Mucosa of descending colon (tissue), 3 donors: ENCODE data around the gene PSMD2. TPM values are rescaled to one million over a fixed set of nuclear protein-coding genes. Genes with fewer than 3 reads are reported as not detected.

ENCODE experiments used
- ATAC-seq: fragments of 200-7000 bp; cut with Tn5 transposase; one replicate; pipeline ENCODE4 v1.9.1; 2020; ENCODE audit warnings: mild to moderate bottlenecking, moderate library complexity
- DNase-seq, 3 donors: peaks; one replicate each; pipeline ENCODE4 v3.0.0-alpha.2; 2020
- H3K36me3 ChIP-seq: fragments of 200-600 bp; one replicate; pipeline ENCODE4 v1.8.0; 2021; ENCODE audit warnings: low read depth, mild to moderate bottlenecking
- H3K4me1 ChIP-seq: fragments of 200-600 bp; one replicate; pipeline ENCODE4 v1.8.0; 2021; ENCODE audit warnings: low read depth, mild to moderate bottlenecking
- H3K4me3 ChIP-seq: fragments of 200-600 bp; one replicate; pipeline ENCODE4 v1.8.0; 2021; ENCODE audit warnings: mild to moderate bottlenecking
- H3K9me3 ChIP-seq: fragments of 200-600 bp; one replicate; pipeline ENCODE4 v1.8.0; 2021; ENCODE audit warnings: mild to moderate bottlenecking
- intact Hi-C, 2 donors: fragments of 100-400 bp; cut with DNase I in 1 of 2; cut with micrococcal nuclease in 1 of 2; formaldehyde crosslinking; loops; one replicate each; pipeline versions ENCODE4 v1.11.0 to v1.11.1; 2022; cut with DNase I, micrococcal nuclease
- total RNA-seq, 3 donors: library from RNA; stranded (reverse); fragmentation: NEBNext Ultra II Directional in 2 of 3; extraction: Animal tissue kit (Norgen Biotek cat#: 25700) in 2 of 3; gene quantifications; one replicate each; pipeline versions ENCODE4 v1.2.1 to v1.2.4, GENCODE V29; 2021 to 2023
- TF ChIP-seq, protein P1 (sequence below): fragments of 200-600 bp; IDR thresholded peaks from one replicate; pipeline ENCODE4 v1.8.0; 2022; ENCODE audit warnings: antibody characterized with exemption, mild to moderate bottlenecking
- donor health status: DM: no; HTN: no; CAD: no; lungs with moderate emphysema.
- donor health status: DM: no; HTN: no; CAD: no.
- donor health status: DM: no; HTN: yes; CAD: no.

PSMD2 gene
- total RNA-seq, 3 donors from 2014 or later: 160 to 223 (median 176) TPM

DNA sequence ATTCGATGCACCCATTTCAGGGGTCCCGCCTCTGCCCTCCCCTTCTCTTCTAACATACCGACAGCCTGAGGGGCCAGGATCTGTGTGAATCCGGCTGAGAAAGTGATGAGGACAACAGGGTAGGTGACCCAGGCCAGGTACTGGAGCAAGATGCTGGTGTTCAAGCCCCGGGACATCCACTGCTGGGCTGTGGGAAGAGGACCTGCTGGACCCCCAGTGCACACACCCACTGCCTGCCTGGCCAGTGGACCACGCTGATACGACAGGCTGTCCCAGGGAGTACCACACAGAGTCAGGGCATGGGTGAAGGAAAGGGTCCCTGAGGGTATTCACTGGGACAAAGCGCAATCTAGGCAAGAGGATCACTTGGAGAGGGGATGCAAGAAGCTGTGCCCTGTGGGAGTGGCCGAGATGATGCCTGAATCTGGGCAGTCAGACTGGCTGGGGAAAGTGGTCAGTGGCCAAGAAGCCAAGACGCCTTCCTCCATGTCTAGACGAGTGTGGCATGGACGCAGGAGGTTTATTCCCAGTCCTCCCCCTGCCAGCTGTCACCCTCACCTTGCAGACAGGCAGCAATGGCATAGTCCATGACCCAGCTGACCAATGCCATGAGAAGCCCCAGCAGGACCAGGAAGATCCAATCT, 59.2 kb downstream of the PSMD2 start:
- TF ChIP-seq, protein P1, sequence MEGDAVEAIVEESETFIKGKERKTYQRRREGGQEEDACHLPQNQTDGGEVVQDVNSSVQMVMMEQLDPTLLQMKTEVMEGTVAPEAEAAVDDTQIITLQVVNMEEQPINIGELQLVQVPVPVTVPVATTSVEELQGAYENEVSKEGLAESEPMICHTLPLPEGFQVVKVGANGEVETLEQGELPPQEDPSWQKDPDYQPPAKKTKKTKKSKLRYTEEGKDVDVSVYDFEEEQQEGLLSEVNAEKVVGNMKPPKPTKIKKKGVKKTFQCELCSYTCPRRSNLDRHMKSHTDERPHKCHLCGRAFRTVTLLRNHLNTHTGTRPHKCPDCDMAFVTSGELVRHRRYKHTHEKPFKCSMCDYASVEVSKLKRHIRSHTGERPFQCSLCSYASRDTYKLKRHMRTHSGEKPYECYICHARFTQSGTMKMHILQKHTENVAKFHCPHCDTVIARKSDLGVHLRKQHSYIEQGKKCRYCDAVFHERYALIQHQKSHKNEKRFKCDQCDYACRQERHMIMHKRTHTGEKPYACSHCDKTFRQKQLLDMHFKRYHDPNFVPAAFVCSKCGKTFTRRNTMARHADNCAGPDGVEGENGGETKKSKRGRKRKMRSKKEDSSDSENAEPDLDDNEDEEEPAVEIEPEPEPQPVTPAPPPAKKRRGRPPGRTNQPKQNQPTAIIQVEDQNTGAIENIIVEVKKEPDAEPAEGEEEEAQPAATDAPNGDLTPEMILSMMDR: no peak
- no peak overlapping the region for H3K4me3 ChIP-seq
- intact Hi-C loops: no loop called here
- no peaks in the 10 kb centered on the region for H3K36me3 ChIP-seq
- DNase-seq: peak in 1 of 3 donors; percentile 15
- peaks cover 14% of the 10 kb centered on the region for H3K4me1 ChIP-seq
- ATAC-seq: no peak
- H3K9me3 ChIP-seq: no peaks in the 10 kb centered on the region

Other genes with a start within 250 kb of the PSMD2 start
- gene HTR3C, start 246.2 kb upstream of the PSMD2 start, total RNA-seq: under 1 TPM in 2 of 3 donors, not detected in 1; 0.17 to 0.41 TPM
- under 1 TPM; 0.16 to 0.70 (median 0.35) TPM for gene HTR3E, start 202.2 kb upstream of the PSMD2 start, total RNA-seq
- 10 to 100 TPM; 41.4 to 48.6 (median 47.0) TPM for gene EIF2B5, start 163.9 kb upstream of the PSMD2 start, total RNA-seq
- gene DVL3, start 143.9 kb upstream of the PSMD2 start, total RNA-seq: 100 to 1,000 TPM in 1 of 3 donors, 10 to 100 TPM in 2; 63.3 to 104 (median 69.1) TPM
- 100 to 1,000 TPM; 215 to 297 (median 227) TPM for gene AP2M1, start 124.4 kb upstream of the PSMD2 start, total RNA-seq
- gene ABCF3, start 113.0 kb upstream of the PSMD2 start, total RNA-seq: 10 to 100 TPM; 60.7 to 79.7 (median 72.3) TPM
- 1 to 10 TPM in 2 of 3 donors, under 1 TPM in 1; 0.60 to 2.9 (median 2.6) TPM for gene VWA5B2, start 69.7 kb upstream of the PSMD2 start, total RNA-seq
- 10 to 100 TPM; 30.8 to 39.9 (median 34.5) TPM for gene ALG3, start 50.3 kb upstream of the PSMD2 start, total RNA-seq
- gene EEF1AKMT4, start 49.6 kb upstream of the PSMD2 start, total RNA-seq: 1 to 10 TPM; 2.8 to 5.0 (median 3.2) TPM
- gene CAMK2N2, start 37.7 kb upstream of the PSMD2 start, total RNA-seq: under 1 TPM in 1 of 3 donors, not detected in 2; 0.95 TPM
- gene ECE2, start 23.2 kb upstream of the PSMD2 start, total RNA-seq: 1 to 10 TPM in 1 of 3 donors, under 1 TPM in 1, not detected in 1; 0.19 to 2.2 TPM
- 100 to 1,000 TPM; 256 to 305 (median 267) TPM for gene EIF4G1, start 15.4 kb downstream of the PSMD2 start, total RNA-seq
- gene FAM131A, start 38.4 kb downstream of the PSMD2 start, total RNA-seq: 10 to 100 TPM; 14.1 to 29.8 (median 16.4) TPM
- 100 to 1,000 TPM in 1 of 3 donors, 10 to 100 TPM in 2; 31.1 to 105 (median 72.0) TPM for gene CLCN2, start 62.4 kb downstream of the PSMD2 start, total RNA-seq
- 100 to 1,000 TPM in 1 of 3 donors, 10 to 100 TPM in 2; 87.8 to 126 (median 90.1) TPM for gene POLR2H, start 62.5 kb downstream of the PSMD2 start, total RNA-seq
- gene THPO, start 79.0 kb downstream of the PSMD2 start, total RNA-seq: under 1 TPM in 2 of 3 donors, not detected in 1; 0.14 to 0.63 TPM
- 1 to 10 TPM; 1.1 to 8.7 (median 2.8) TPM for gene CHRD, start 80.8 kb downstream of the PSMD2 start, total RNA-seq